ENCODE results near the gene EHD3. TPM values are rescaled to one million over a fixed set of nuclear protein-coding genes. Genes with fewer than 3 reads are reported as not detected.

EHD3 gene
- total and polyA plus RNA-seq, 2 of the 13 experiments (the other 11 are each of a cell fraction or from before 2014, with no cell fraction given): 0.20 to 0.69 TPM

GRCh38 chr2:31248139-31248538 is 14.2 kb downstream of the EHD3 start (continued):
- TF ChIP-seq ZNF503 (CRISPR knock-in tag; IDR thresholded peaks at IDR 0.05) (no peak), NFE2L1 (CRISPR knock-in tag; IDR thresholded peaks at IDR 0.05; ENCODE audit: borderline replicate concordance) (no peak)

- 24% methylated on average over 12 of the region's 15 CpGs for WGBS (ENCODE audit: low lambda C conversion rate)
- no peak overlapping the region for H3K27ac ChIP-seq (ENCODE audit: extremely low read length, insufficient read depth, low read length)
- DNase-seq (ENCODE audit: low spot score) (no peak), ATAC-seq (no peak), FAIRE-seq (no peak)
- POLR2A ChIA-PET: no interaction called here
- in situ Hi-C loops (cut with HindIII; ENCODE audit: extremely low pct_ligation_motif_present, low pct_unique_long_range_greater_than_20kb) (no loop called here), intact Hi-C loops (cut with micrococcal nuclease; ENCODE audit: unreplicated experiment) (no loop called here)
- CTCF ChIA-PET (ENCODE audit: low intra/inter-chr PET ratio, low total read pairs): no interaction called here
- H3K36me3 ChIP-seq (replicated peaks in 1 of 2; ENCODE audit: control insufficient read depth in 1 of 2, insufficient read depth in 2 of 2, low read length in 2 of 2): no peaks in the 10 kb centered on the region
- no peak overlapping the region for H2AFZ ChIP-seq (ENCODE audit: low read length)
- no peaks in the 10 kb centered on the region for H3K9me3 ChIP-seq (ENCODE audit: low read length)
- TF ChIP-seq PCBP1 (IDR thresholded peaks at IDR 0.05; ENCODE audit: borderline replicate concordance, low read depth, low read length): no peak
- TF ChIP-seq HMGXB3 (CRISPR knock-in tag; IDR thresholded peaks at IDR 0.05; ENCODE audit: borderline replicate concordance): no peak
- no peak for TF ChIP-seq NFRKB (IDR thresholded peaks at IDR 0.05)
- TF ChIP-seq LCORL (IDR thresholded peaks at IDR 0.05): no peak
- TF ChIP-seq LCORL (CRISPR knock-in tag; IDR thresholded peaks at IDR 0.05): no peak
- no peak for TF ChIP-seq ZNF782 (CRISPR knock-in tag; IDR thresholded peaks at IDR 0.05; ENCODE audit: borderline replicate concordance)
- no peak for TF ChIP-seq HIC2 (CRISPR knock-in tag; IDR thresholded peaks at IDR 0.05; ENCODE audit: low read depth)
- no peak for TF ChIP-seq HOXA9 (CRISPR knock-in tag; IDR thresholded peaks at IDR 0.05; ENCODE audit: borderline replicate concordance)
- TF ChIP-seq RFX5 (IDR thresholded peaks at IDR 0.05; ENCODE audit: low read depth, low read length): no peak
- no peak for TF ChIP-seq AGO2 (optimal IDR thresholded peaks at IDR 0.05; ENCODE audit: low read depth, low read length)
- H4K20me1 ChIP-seq (ENCODE audit: insufficient read depth, low read length): no peaks in the 10 kb centered on the region
- BruUV-seq (replicated peaks): no TSS peak
- H3K4me3 ChIP-seq (replicated peaks in 1 of 3; ENCODE audit: insufficient read depth in 1 of 3, low read depth in 2 of 3, low read length in 3 of 3): no peak overlapping the region
- H3K9ac ChIP-seq (ENCODE audit: insufficient read depth, low read depth, low read length): no peak overlapping the region
- peaks cover 2 to 13% of the 10 kb centered on the region in 2 experiments; a peak in 3 of 5 replicates for H3K27me3 ChIP-seq (ENCODE audit: control insufficient read depth in 1 of 2, insufficient read depth in 2 of 2, low read length in 2 of 2)
- no peak overlapping the region for H3K4me2 ChIP-seq (ENCODE audit: low read depth, low read length)
- H3K79me2 ChIP-seq (ENCODE audit: insufficient read depth, low read length): no peaks in the 10 kb centered on the region
- no peaks in the 10 kb centered on the region for H3K4me1 ChIP-seq (ENCODE audit: insufficient read depth, low read length)
These were observed 15.2 kb downstream of the EHD3 start for GRCh38 chr2:31249009-31249690.

Data from HepG2 (cell line).